Islet of Langerhans (tissue), 1 donor: ENCODE measurements around the gene GPC1.
"Not testable (repeated sequence)": the region's sequence is repeated elsewhere in the genome, so short reads cannot be mapped to it uniquely, and the experiment has no call there.

ENCODE experiments used
- FAIRE-seq: peaks from one replicate; lab custom pipeline; 2011; peaks lifted over from hg19 to GRCh38; lab: Jason Lieb, UNC

GPC1 gene

GRCh38 chr2:240468303-240469238 lies 33.1 kb downstream of the GPC1 start:
- no peak for FAIRE-seq

GRCh38 chr2:240469239-240469636 lies 33.8 kb downstream of the GPC1 start:
- no peak for FAIRE-seq

GRCh38 chr2:240469740-240470139 lies 34.3 kb downstream of the GPC1 start:
- FAIRE-seq: no peak

GRCh38 chr2:240472078-240472790 lies 36.8 kb downstream of the GPC1 start:
- no peak for FAIRE-seq

- no peak for FAIRE-seq
Observed at GRCh38 chr2:240473211-240473610, 37.7 kb downstream of the GPC1 start.

GRCh38 chr2:240477916-240478315 lies 42.5 kb downstream of the GPC1 start:
- no peak for FAIRE-seq

GRCh38 chr2:240478346-240479110 lies 43.1 kb downstream of the GPC1 start:
- FAIRE-seq: no peak

- no peak for FAIRE-seq
Observed at GRCh38 chr2:240479111-240479501, 43.6 kb downstream of the GPC1 start.

GRCh38 chr2:240480834-240481623 lies 45.6 kb downstream of the GPC1 start:
- no peak for FAIRE-seq

- FAIRE-seq: no peak
Observed at GRCh38 chr2:240481720-240482119, 46.3 kb downstream of the GPC1 start.

- no peak for FAIRE-seq
Observed at GRCh38 chr2:240482141-240482540, 46.7 kb downstream of the GPC1 start.

GRCh38 chr2:240491483-240491882 lies 56.0 kb downstream of the GPC1 start:
- FAIRE-seq: no peak

- FAIRE-seq: no peak
Observed at GRCh38 chr2:240494194-240494793, 58.8 kb downstream of the GPC1 start.

- not testable (repeated sequence) for FAIRE-seq
Observed at GRCh38 chr2:240494942-240495341, 59.5 kb downstream of the GPC1 start.

- not testable (repeated sequence) for FAIRE-seq
Observed at GRCh38 chr2:240497082-240497481, 61.6 kb downstream of the GPC1 start.

GRCh38 chr2:240498171-240498957 lies 62.9 kb downstream of the GPC1 start:
- FAIRE-seq: no peak

GRCh38 chr2:240498958-240499260 lies 63.4 kb downstream of the GPC1 start:
- FAIRE-seq: no peak

GRCh38 chr2:240499309-240500301 lies 64.1 kb downstream of the GPC1 start:
- no peak for FAIRE-seq
